Measurements from ENCODE around the gene CILP. TPM values are rescaled to one million over a fixed set of nuclear protein-coding genes. Genes with fewer than 3 reads are reported as not detected.

CILP gene
- total and polyA plus RNA-seq, 2 of the 13 experiments (the other 11 are each of a cell fraction or from before 2014, with no cell fraction given) = 0.03 TPM; not detected in 1

DNA sequence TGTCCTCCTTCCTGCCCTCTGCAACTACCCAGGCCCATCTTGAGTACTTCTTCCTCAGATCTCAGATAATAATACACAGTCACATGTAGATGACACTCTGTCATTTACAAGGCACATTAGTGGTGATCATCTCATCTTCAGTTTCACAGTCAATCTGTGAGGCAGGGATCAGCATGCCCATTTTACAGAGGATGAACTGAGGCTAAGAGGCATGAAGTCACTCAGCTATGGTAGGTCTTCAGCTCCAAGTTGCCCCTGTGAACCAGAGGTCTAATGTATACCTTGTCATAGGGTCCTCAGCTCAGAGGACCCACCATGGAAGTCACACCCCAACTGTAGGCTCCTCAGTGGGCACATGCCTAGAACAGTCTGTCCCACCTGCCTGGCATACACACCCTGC, 4.2 kb upstream of the CILP start:
- POLR2A ChIA-PET = no interaction called here
- Histone ChIP-seq H3K36me3 (replicated peaks in 1 of 2; ENCODE audit: control insufficient read depth in 1 of 2, insufficient read depth in 2 of 2, low read length in 2 of 2) (no peaks in the 10 kb centered on the region), H4K20me1 (ENCODE audit: insufficient read depth, low read length) (no peaks in the 10 kb centered on the region), H3K4me3 (replicated peaks in 1 of 3; ENCODE audit: insufficient read depth in 1 of 3, low read depth in 2 of 3, low read length in 3 of 3) (no peak overlapping the region), H3K4me2 (ENCODE audit: low read depth, low read length) (no peak overlapping the region), H3K4me1 (ENCODE audit: insufficient read depth, low read length) (peaks cover 23% of the 10 kb centered on the region), H2AFZ (ENCODE audit: low read length) (no peak overlapping the region), H3K27me3 (ENCODE audit: control insufficient read depth in 1 of 2, insufficient read depth in 2 of 2, low read length in 2 of 2) (peaks cover 3 to 27% of the 10 kb centered on the region in 2 experiments; a peak in 2 of 5 replicates), H3K9ac (ENCODE audit: insufficient read depth, low read depth, low read length) (no peak overlapping the region), H3K79me2 (ENCODE audit: insufficient read depth, low read length) (no peaks in the 10 kb centered on the region), H3K9me3 (ENCODE audit: low read length) (no peaks in the 10 kb centered on the region), H3K27ac (ENCODE audit: extremely low read length, insufficient read depth, low read length) (no peak overlapping the region)
- BruUV-seq (replicated peaks) = no TSS peak
- in situ Hi-C loops (cut with HindIII; ENCODE audit: extremely low pct_ligation_motif_present, low pct_unique_long_range_greater_than_20kb) = no loop called here
- FAIRE-seq (no peak), DNase-seq (ENCODE audit: low spot score) (no peak), ATAC-seq (no peak)
- TF ChIP-seq, protein P1, sequence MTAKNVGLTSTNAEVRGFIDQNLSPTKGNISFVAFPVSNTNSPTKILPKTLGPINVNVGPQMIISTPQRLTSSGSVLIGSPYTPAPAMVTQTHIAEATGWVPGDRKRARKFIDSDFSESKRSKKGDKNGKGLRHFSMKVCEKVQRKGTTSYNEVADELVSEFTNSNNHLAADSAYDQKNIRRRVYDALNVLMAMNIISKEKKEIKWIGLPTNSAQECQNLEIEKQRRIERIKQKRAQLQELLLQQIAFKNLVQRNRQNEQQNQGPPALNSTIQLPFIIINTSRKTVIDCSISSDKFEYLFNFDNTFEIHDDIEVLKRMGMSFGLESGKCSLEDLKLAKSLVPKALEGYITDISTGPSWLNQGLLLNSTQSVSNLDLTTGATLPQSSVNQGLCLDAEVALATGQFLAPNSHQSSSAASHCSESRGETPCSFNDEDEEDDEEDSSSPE (CRISPR knock-in tag; IDR thresholded peaks at IDR 0.05) = no peak
- TF ChIP-seq ZNF629 (CRISPR knock-in tag; conservative IDR thresholded peaks at IDR 0.05) = peak; percentile 58
- intact Hi-C loops (cut with micrococcal nuclease; ENCODE audit: unreplicated experiment) = no loop called here
- CTCF ChIA-PET (ENCODE audit: low intra/inter-chr PET ratio, low total read pairs) = no interaction called here

DNA sequence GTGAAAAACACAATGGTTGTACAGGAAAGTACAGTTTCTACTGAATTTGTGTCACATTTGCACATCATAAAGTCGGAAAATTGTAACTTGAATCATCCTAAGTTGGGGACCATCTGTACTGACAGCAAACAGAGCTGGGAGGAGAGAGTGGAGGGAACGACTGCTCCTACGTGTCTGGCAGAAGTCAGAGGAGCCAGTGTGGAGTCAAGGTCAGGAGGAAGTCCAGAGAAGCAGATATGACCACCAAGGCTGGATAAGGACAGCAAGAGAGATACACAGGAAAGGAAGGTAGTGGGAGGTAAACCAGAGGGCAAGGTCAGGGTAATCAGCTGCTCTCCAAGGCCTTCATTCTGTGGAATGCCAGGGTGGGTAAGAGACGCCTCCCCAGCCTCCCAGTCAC, 2.7 kb upstream of the CILP start:
- no peaks in the 10 kb centered on the region for H4K20me1 ChIP-seq (ENCODE audit: insufficient read depth, low read length)
- POLR2A ChIA-PET = interaction anchor here (1.0 kb wide), 1 partner anchor 86 kb away, joined by 5 read pairs; no protein-coding TSS in a partner anchor
- H2AFZ ChIP-seq (ENCODE audit: low read length) = no peak overlapping the region
- in situ Hi-C loops (cut with HindIII; ENCODE audit: extremely low pct_ligation_motif_present, low pct_unique_long_range_greater_than_20kb) (no loop called here), intact Hi-C loops (cut with micrococcal nuclease; ENCODE audit: unreplicated experiment) (no loop called here)
- ATAC-seq (no peak), DNase-seq (ENCODE audit: low spot score) (no peak), FAIRE-seq (no peak)
- TF ChIP-seq ASH2L (IDR thresholded peaks at IDR 0.05; ENCODE audit: insufficient read length, low read depth, low read length) (no peak), RARA (CRISPR knock-in tag; IDR thresholded peaks at IDR 0.05) (peak; percentile 30; the same call in 1 of the 2 replicates), FLYWCH1 (CRISPR knock-in tag; IDR thresholded peaks at IDR 0.05) (no peak), KDM1A (CRISPR knock-in tag; IDR thresholded peaks at IDR 0.05) (no peak), ZNF598 (CRISPR knock-in tag; IDR thresholded peaks at IDR 0.05; ENCODE audit: borderline replicate concordance) (no peak), GABPB1 (CRISPR knock-in tag; IDR thresholded peaks at IDR 0.05) (no peak), KDM2A (CRISPR knock-in tag; IDR thresholded peaks at IDR 0.05; ENCODE audit: borderline replicate concordance, low read depth) (no peak), KLF9 (CRISPR knock-in tag; IDR thresholded peaks at IDR 0.05; ENCODE audit: low read depth) (no peak)
- no peak overlapping the region for H3K4me3 ChIP-seq (replicated peaks in 1 of 3; ENCODE audit: insufficient read depth in 1 of 3, low read depth in 2 of 3, low read length in 3 of 3)
- H3K27me3 ChIP-seq (ENCODE audit: control insufficient read depth in 1 of 2, insufficient read depth in 2 of 2, low read length in 2 of 2) = peaks cover 5 to 35% of the 10 kb centered on the region in 2 experiments; a peak in 4 of 5 replicates
- WGBS (ENCODE audit: low lambda C conversion rate) = 6% methylated on average over 4 of the region's 4 CpGs
- H3K27ac ChIP-seq (ENCODE audit: extremely low read length, insufficient read depth, low read length) = no peak overlapping the region
- H3K4me1 ChIP-seq (ENCODE audit: insufficient read depth, low read length) = peaks cover 23% of the 10 kb centered on the region
- no peaks in the 10 kb centered on the region for H3K9me3 ChIP-seq (ENCODE audit: low read length)
- no peaks in the 10 kb centered on the region for H3K36me3 ChIP-seq (replicated peaks in 1 of 2; ENCODE audit: control insufficient read depth in 1 of 2, insufficient read depth in 2 of 2, low read length in 2 of 2)
- no peaks in the 10 kb centered on the region for H3K79me2 ChIP-seq (ENCODE audit: insufficient read depth, low read length)
- H3K4me2 ChIP-seq (ENCODE audit: low read depth, low read length) = no peak overlapping the region
- H3K9ac ChIP-seq (ENCODE audit: insufficient read depth, low read depth, low read length) = no peak overlapping the region
- BruUV-seq (replicated peaks) = no TSS peak
- CTCF ChIA-PET (ENCODE audit: low intra/inter-chr PET ratio, low total read pairs) = no interaction called here
